Natural killer cell treated with Interleukin-12 subunit alpha and Interleukin-12 subunit beta and Interleukin-15 and Interleukin-18, amount 100 ng/mL, for 72 hours (primary cell): ENCODE data around the gene FKRP. TPM values are rescaled to one million over a fixed set of nuclear protein-coding genes. Genes with fewer than 3 reads are reported as not detected.
A peak's percentile ranks its signal among the peaks of the same experiment; 100 is the strongest.

Experiments used
- ATAC-seq, 2 donors: fragments of 150-1000 bp; cut with Tn5 transposase in 1 of 2; sonication (Bioruptor Pico), chemical (Tn5 transposase) in 1 of 2; 2 replicates each; pipeline ENCODE4 v1.10.0; 2021
- DNase-seq: peaks from one replicate; pipeline ENCODE4 v3.0.0; 2022; ENCODE audit warnings: low spot score
- H3K27ac Mint-ChIP-seq, 2 donors: 1 replicate in 1 of 2; 2 replicates in 1 of 2; pipeline ENCODE4 v1.8.0; 2022; ENCODE audit warnings: mixed read lengths in 2 of 2, mild to moderate bottlenecking in 1 of 2, moderate library complexity in 1 of 2
- H3K27me3 Mint-ChIP-seq, 2 donors: 1 replicate in 1 of 2; 2 replicates in 1 of 2; pipeline ENCODE4 v1.8.0; 2022; ENCODE audit warnings: mixed read lengths in 2 of 2
- H3K36me3 Mint-ChIP-seq: one replicate; pipeline ENCODE4 v1.8.0; 2022; ENCODE audit warnings: mixed read lengths
- H3K4me1 Mint-ChIP-seq, 2 donors: 1 replicate in 1 of 2; 2 replicates in 1 of 2; pipeline ENCODE4 v1.8.0; 2022; ENCODE audit warnings: low read depth in 2 of 2, mixed read lengths in 2 of 2, mild to moderate bottlenecking in 1 of 2
- H3K4me3 Mint-ChIP-seq: one replicate; pipeline ENCODE4 v1.8.0; 2022; ENCODE audit warnings: mixed read lengths
- H3K9me3 Mint-ChIP-seq: 2 replicates; pipeline ENCODE4 v1.8.0; 2022; ENCODE audit warnings: mixed read lengths
- total RNA-seq, 2 donors: library from RNA; stranded (reverse); gene quantifications; one replicate each; pipeline ENCODE4 v1.2.3, GENCODE V29; 2022

The FKRP gene
- total RNA-seq, 2 donors from 2014 or later: 16.4 to 25.4 TPM

DNA sequence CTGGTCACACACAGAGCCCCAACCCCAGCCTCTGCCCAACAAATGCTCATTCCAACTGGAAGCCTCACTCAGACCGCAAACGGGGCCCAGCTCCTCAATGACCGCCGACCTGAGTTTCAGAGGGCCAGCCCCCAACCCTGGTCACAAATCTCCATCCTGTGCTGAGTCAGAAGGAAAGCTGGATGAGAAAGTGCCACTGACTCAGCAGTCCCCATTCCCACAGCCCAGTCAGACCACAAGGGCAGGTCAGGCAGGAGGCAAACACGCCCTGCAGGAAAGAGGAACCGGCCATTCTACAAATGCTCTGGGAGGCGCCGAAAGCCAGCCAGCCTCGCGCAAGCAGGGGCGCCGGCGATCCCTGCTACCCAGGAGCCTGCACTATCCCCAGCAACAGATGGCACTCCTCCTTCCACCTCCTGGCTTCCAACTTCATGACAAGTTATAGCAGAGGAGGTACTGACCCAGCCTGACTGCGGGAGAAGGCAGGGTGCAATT, 14.8 kb upstream of the FKRP start:
- Mint-ChIP-seq H3K9me3 (no peaks in the 10 kb centered on the region), H3K27me3 (no peaks in the 10 kb centered on the region), H3K27ac (peak overlapping the region; percentile 4 to 80), H3K4me1 (peaks cover 21 to 30% of the 10 kb centered on the region in 2 donors), H3K4me3 (no peak overlapping the region), H3K36me3 (peaks cover 5% of the 10 kb centered on the region)
- no peak for DNase-seq
- ATAC-seq: peak in 1 of 2 donors; percentile 32

DNA sequence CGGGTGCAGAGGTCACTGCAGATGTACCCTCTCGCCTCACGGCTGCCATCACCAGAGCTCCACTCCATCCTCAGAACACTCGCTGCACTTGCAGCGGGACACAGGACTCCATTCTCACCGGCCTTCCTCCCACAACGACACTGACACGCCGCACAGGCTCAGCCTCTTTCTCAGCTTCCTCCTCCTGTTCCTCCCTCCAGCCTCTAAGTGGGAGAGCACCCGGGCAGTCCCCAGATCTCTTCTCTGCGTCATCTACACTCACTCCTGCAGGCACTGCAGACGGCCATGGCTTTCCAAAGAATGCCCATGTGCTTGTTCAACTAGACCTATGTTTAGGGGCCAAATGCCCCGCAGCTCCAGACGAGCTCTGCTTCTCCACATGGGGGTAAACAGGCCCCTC, 14.3 kb upstream of the FKRP start:
- peaks cover 5% of the 10 kb centered on the region for H3K36me3 Mint-ChIP-seq
- DNase-seq (no peak), ATAC-seq (no peak)
- peak overlapping the region; percentile 4 to 80 for H3K27ac Mint-ChIP-seq
- no peaks in the 10 kb centered on the region for H3K27me3 Mint-ChIP-seq
- peaks cover 21 to 30% of the 10 kb centered on the region in 2 donors for H3K4me1 Mint-ChIP-seq
- H3K9me3 Mint-ChIP-seq: no peaks in the 10 kb centered on the region
- H3K4me3 Mint-ChIP-seq: no peak overlapping the region

DNA sequence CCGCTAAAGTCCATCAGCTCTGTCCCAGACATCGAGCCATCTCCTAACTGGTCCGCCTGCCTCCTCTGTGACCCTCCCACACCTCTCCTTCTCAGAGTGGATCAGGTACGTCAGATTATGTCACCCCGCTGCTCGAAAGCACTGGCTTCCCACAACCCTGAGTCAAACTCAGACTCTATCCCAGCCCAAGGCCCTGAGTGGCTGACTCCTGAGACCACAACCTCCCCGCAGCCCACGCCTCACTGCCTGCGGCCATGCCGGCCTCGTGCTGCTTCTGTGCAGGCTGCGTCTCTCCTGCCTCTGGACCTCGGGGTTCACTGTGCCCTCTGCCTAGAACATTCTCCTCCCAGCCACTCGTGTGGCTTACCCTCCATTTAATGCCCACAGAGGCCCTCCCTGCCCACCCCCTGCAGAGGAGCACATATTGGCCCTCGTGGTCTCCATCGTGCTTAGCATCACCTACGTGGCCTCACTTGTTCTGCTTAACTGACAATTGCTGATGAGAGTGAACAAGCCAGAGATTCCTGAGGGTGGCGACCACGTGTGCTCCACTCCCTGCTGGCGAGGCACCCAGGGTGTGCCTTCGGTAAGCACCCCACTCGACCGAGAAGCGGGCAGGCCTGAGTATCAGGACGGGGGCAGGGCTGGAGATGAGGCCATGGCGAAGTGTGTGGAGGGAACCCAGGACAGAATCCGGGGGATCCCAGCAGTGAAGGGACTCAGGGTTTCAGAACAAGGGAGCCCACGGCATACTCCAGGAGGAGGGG, 13.5 kb upstream of the FKRP start:
- DNase-seq: no peak
- no peaks in the 10 kb centered on the region for H3K27me3 Mint-ChIP-seq
- no peak for ATAC-seq
- no peaks in the 10 kb centered on the region for H3K9me3 Mint-ChIP-seq
- H3K27ac Mint-ChIP-seq: peak overlapping the region; percentile 4 to 80
- H3K36me3 Mint-ChIP-seq: peaks cover 5% of the 10 kb centered on the region
- H3K4me1 Mint-ChIP-seq: peaks cover 21 to 30% of the 10 kb centered on the region in 2 donors
- H3K4me3 Mint-ChIP-seq: no peak overlapping the region

DNA sequence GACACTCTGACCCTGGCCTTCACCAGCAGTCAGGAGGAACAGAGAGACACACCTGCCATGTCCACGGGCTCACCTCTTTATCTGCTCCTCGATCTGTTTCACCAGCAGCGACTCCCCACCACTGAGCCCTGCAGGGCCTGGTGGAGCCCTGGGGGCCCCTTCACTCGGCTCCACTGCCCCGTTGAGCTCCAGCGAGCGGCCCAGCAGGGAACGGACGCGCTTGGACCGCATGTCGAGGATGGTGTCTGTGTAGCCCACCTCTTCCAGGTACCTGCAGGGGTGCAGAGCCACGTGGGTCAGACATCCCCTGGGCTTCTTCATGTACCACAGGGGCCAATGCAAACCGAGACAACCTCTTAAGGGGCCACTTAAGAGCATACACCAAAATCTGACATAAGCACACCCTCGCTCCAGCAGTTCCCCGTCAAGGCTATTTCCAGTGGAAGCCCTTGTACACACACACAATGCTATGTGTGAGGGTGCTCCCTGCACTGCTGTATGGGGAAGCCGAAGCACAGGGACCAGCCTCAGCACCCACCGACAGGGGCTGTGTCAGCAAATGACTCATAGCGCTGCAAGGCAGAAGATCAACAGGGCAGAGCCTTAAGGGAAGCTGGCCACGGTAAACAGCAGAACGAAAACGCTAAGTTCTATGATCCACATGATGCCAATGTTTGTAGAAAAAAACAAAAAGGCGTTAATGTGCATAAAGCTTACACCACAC, 12.7 kb upstream of the FKRP start:
- ATAC-seq: no peak
- Mint-ChIP-seq H3K36me3 (peaks cover 5% of the 10 kb centered on the region), H3K9me3 (no peaks in the 10 kb centered on the region)

DNA sequence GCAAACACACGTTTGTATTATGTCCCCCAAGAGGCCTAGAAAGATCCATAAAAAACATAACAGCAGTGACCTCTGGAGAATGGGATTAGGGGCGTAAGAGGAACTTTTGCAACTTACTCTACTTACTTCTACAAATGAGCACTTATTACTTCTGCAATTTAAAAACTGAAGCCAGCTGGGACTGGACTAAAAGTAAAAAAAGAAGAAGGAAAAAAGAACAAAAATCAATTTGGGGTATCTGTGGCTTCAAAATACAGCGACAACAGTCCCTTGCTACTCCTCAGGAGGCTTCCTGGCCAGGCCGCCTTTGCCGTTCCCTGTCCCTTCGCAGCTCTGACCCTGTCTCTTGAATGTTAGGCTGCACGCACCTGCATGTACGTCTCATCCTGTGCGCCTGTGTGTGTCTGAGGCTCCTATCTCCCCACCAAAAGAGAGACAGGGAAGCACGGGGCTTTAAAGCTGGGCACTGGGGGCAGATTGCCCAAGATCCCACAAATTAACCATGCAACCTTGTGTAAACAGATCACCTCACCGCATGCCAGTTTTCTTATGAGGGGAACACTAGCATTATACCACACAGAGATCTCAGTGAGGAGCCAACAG, 12.1 kb upstream of the FKRP start:
- Mint-ChIP-seq H3K27ac (no peak overlapping the region), H3K4me3 (no peak overlapping the region), H3K9me3 (no peaks in the 10 kb centered on the region), H3K27me3 (no peaks in the 10 kb centered on the region), H3K4me1 (peaks cover 18 to 24% of the 10 kb centered on the region in 2 donors), H3K36me3 (peaks cover 5% of the 10 kb centered on the region)
- ATAC-seq: no peak
- no peak for DNase-seq

More for the DNA sequence above, 12.7 kb upstream of the FKRP start:
- H3K27me3 Mint-ChIP-seq: no peaks in the 10 kb centered on the region
- no peak overlapping the region for H3K27ac Mint-ChIP-seq
- no peak for DNase-seq
- no peak overlapping the region for H3K4me3 Mint-ChIP-seq
- peaks cover 21 to 27% of the 10 kb centered on the region in 2 donors for H3K4me1 Mint-ChIP-seq

DNA sequence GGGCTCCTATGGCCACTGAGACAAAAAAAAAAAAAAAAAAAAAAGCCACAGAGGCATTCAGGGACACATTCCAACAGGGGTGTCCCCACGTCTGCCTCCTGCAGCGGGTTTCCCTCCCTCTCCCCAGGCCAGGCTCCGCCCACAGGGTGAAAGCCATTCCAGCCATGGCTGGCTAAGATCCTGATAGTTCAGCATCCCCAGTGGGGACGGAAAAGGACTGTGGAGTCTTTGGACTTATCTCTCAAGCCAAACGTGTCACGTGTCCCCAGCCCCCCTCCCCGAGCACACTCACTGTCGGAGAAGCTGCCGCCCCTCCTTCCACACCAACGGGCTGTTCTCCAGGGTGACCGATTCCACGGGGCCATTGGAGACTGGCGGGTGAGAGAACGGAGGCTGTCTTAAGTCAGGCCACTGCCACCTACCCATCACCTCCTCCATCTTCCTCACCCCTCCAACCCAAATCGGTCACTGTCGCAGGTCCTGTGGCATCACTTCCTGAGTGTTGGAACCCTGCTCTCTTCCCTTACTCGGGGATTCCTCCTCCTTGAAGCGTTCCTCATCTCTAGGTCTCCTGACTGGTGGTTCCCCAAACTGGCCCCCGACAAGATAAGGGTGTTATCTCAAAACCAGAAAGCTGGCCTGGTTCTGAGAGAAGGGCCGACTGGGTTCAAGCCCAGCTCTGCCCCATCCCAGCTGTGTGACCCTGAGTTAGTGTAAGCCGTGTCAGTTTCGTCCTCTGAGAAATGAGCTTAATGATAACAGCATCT, 9.1 kb upstream of the FKRP start:
- H3K4me3 Mint-ChIP-seq: no peak overlapping the region
- H3K9me3 Mint-ChIP-seq: no peaks in the 10 kb centered on the region
- H3K4me1 Mint-ChIP-seq: peaks cover 19 to 22% of the 10 kb centered on the region in 2 donors
- H3K36me3 Mint-ChIP-seq: peaks cover 5% of the 10 kb centered on the region
- DNase-seq: no peak
- H3K27me3 Mint-ChIP-seq: no peaks in the 10 kb centered on the region
- no peak for ATAC-seq
- no peak overlapping the region for H3K27ac Mint-ChIP-seq

DNA sequence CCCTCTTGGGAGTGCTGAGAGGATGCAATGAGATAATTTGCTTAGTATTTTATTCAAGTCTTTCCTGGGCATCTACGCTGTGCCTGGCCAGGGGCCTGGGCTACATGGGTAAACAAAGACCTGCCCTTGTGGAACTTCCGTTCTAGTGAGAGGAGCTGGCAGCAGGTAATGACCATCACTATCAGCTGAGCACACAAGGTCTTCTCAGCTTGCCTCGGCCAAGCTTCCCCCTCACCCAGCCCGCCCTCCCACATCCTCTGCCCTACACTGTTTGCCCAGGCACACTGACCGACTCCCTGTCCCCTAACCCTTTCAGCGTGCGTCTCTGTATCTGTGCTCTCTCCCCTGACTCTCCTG, 8.6 kb upstream of the FKRP start:
- Mint-ChIP-seq H3K27me3 (no peaks in the 10 kb centered on the region), H3K9me3 (no peaks in the 10 kb centered on the region), H3K4me1 (peaks cover 20 to 22% of the 10 kb centered on the region in 2 donors), H3K4me3 (no peak overlapping the region), H3K36me3 (peaks cover 5% of the 10 kb centered on the region), H3K27ac (no peak overlapping the region)
- no peak for DNase-seq
- ATAC-seq: no peak

DNA sequence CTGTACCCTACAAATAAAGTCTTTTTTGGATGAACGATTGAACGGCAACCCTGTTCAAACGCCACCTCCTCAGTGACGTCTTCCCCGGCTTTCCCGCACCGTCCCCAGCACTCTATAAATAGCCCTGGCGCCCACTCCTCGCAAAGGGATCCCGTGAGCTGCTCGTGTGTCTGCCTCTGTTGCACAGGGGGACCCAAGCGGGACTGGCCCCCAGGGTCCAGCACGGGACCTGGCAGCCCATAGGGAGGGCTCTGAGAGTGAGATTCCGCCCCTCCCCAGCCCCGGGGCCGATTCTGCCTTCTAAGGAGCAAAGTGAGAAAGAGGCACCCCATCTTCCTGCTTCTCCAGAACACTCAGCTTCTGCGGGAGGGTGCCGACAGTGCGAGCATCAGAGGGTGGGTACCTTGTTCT, 8.1 kb upstream of the FKRP start:
- H3K4me1 Mint-ChIP-seq: peaks cover 24 to 25% of the 10 kb centered on the region in 2 donors
- no peaks in the 10 kb centered on the region for H3K27me3 Mint-ChIP-seq
- no peak overlapping the region for H3K27ac Mint-ChIP-seq
- peaks cover 5% of the 10 kb centered on the region for H3K36me3 Mint-ChIP-seq
- H3K9me3 Mint-ChIP-seq: no peaks in the 10 kb centered on the region
- ATAC-seq: no peak
- DNase-seq: no peak
- no peak overlapping the region for H3K4me3 Mint-ChIP-seq

DNA sequence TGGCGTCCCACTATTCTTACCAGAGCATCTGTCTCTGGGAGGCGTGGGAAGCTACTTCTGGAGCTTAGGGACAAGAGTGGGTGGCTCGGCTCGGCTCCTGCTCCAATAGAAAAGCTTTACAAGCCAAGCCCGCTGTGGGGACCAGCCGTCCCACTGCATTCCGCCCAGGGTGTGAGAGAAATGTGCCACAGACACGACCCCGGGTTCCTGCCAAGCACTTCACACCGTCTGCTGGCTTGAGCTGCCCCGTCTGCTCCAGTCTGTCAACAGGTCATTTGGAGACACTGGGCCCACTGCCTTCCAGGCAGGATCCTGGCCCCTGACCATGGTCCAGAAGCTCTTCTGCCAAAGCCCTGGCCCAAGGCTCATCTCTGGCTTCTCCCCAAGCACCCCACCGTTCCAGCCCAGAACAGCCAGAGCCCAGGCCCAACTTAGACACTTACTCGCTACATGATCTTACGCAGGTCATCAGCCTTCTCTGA, 6.5 kb upstream of the FKRP start:
- Mint-ChIP-seq H3K4me1 (peaks cover 34 to 35% of the 10 kb centered on the region in 2 donors), H3K27me3 (no peaks in the 10 kb centered on the region), H3K4me3 (no peak overlapping the region), H3K36me3 (no peaks in the 10 kb centered on the region), H3K27ac (no peak overlapping the region), H3K9me3 (no peaks in the 10 kb centered on the region)
- no peak for ATAC-seq
- no peak for DNase-seq

DNA sequence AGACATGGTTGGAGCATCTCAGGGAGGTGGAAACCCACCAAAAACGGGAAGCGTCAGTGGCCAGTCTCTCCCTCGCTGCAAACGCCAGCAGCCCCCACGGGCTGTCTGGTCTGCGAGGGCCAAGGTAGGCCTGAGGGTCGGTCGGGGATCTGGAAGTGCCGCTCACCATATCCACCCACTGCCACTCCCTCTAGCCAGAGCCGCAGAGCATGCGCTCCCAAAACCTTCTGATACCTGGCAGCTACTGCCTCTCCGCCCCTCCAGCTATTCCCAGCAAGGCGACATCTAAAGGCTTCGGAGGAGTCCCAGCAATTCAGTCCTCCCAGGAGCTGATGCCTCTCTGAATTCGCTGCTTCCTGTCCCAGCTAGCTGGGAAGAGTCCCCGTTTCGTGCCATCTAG, 4.4 kb upstream of the FKRP start:
- Mint-ChIP-seq H3K4me1 (peaks cover 44 to 47% of the 10 kb centered on the region in 2 donors), H3K4me3 (no peak overlapping the region), H3K27me3 (no peaks in the 10 kb centered on the region), H3K27ac (no peak overlapping the region), H3K9me3 (no peaks in the 10 kb centered on the region), H3K36me3 (no peaks in the 10 kb centered on the region)
- ATAC-seq (no peak), DNase-seq (no peak)

DNA sequence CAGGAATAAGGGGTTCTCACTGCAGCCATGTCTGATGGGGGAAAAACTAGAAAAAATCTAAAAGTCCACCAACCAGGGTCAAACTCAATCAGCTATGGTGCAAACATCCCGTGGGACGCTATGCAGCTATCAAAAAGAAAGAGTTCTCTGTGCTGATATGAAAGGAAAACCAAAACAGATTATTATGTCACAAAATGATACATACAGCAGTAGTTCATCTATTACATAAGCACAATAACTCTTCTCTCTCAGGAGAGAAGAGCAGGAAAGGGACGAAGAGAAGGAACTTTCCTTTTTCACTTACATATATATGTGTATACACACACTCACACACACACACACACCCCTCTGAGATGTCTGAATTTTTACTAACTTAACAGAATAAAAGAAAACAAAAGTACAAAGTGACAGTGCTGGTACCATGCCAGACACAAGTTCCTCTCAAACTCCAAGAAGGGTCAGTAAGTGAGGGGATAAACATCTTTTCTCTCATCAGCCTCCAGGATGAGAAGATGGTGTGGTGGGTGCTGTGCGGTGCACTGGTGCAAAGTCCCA, 2.9 kb upstream of the FKRP start:
- H3K4me1 Mint-ChIP-seq: peaks cover 49 to 50% of the 10 kb centered on the region in 2 donors
- DNase-seq (no peak), ATAC-seq (no peak)
- H3K9me3 Mint-ChIP-seq: no peaks in the 10 kb centered on the region
- peak overlapping the region; percentile 19 for H3K4me3 Mint-ChIP-seq
- peak overlapping the region in 1 of 2 donors; percentile 40 for H3K27ac Mint-ChIP-seq
- H3K36me3 Mint-ChIP-seq: no peaks in the 10 kb centered on the region
- H3K27me3 Mint-ChIP-seq: no peaks in the 10 kb centered on the region

DNA sequence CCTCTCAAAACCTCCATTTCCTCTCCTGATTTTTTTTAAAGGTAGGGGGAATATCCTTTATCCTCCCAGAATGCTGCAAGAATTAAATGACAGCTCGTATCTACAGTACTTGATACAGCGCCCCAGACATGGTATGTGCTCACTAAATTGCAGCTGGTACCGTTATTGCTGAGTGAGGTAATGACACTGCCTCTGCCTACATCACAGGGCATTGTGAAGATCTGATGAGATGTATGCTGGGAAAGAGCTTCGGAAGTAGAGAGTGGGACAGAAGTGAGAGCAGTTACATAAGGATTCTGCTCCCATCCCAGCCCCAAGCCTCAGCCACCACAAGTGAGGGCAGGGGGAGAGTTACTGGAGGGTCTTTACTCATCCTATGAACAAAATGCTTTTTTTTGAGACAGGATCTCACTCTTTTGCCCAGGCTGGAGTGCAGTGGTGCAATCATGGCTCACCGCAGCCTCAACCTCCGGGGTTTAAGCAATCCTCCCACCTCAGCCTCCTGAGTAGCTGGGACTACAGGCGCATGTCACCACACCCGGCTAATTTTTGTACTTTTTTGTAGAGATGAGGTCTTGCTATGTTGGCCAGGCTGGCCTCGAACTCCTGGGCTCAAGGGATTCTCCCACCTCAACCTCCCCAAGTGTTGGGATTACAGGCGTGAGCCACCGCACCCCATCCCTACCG, 1.7 kb upstream of the FKRP start:
- DNase-seq (no peak), ATAC-seq (no peak)
- Mint-ChIP-seq H3K36me3 (no peaks in the 10 kb centered on the region), H3K4me1 (peaks cover 55 to 56% of the 10 kb centered on the region in 2 donors), H3K27me3 (no peaks in the 10 kb centered on the region), H3K4me3 (peak overlapping the region; percentile 84), H3K27ac (peak overlapping the region; percentile 79 to 94), H3K9me3 (no peaks in the 10 kb centered on the region)

DNA sequence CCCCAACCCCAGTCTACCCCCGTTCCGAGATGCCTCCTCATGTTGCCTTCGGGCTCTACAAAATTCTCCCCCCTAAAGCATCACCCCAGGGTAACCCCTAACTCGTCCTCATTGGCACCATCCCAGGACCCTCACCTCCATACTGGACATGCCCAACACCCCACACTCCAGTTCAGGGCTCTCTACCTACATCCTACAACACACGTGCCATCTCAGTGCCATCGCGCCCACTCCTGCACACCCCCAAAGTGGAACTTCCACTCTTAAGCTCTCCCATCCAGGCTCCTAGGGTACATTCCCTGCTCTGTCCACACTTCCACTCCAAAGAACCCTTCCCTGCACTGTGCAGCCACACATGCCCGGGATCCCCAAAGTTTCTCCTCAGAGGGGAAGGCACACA, 827 bp upstream of the FKRP start:
- peak overlapping the region; percentile 84 for H3K4me3 Mint-ChIP-seq
- no peaks in the 10 kb centered on the region for H3K27me3 Mint-ChIP-seq
- ATAC-seq: no peak
- peaks cover 50 to 51% of the 10 kb centered on the region in 2 donors for H3K4me1 Mint-ChIP-seq
- no peak for DNase-seq
- peak overlapping the region; percentile 79 to 94 for H3K27ac Mint-ChIP-seq
- H3K36me3 Mint-ChIP-seq: no peaks in the 10 kb centered on the region
- no peaks in the 10 kb centered on the region for H3K9me3 Mint-ChIP-seq
